HCT116 (cell line): ENCODE data around the gene ERC2. TPM values are rescaled to one million over a fixed set of nuclear protein-coding genes. Genes with fewer than 3 reads are reported as not detected.

Experiments
- ATAC-seq: fragments of 200-7000 bp; cut with Tn5 transposase; 2 replicates; pipeline ENCODE4 v1.9.1; 2020; ENCODE audit warnings: mild to moderate bottlenecking, moderate library complexity
- BruUV-seq: library from RNA; stranded (reverse); fragments of 400-500 nt; replicated peaks from 2 replicates; lab custom pipeline; 2021; lab: Mats Ljungman, UMichigan
- CTCF ChIA-PET: fragments of 300-600 bp; sonication (Branson Sonifier 250); formaldehyde crosslinking; loops from one replicate; lab custom pipeline; 2021; ENCODE audit warnings: antibody characterized with exemption; lab: Charles Lee
- POLR2A ChIA-PET: fragments of 300-600, 350-600 bp; sonication (Branson Sonifier 250); formaldehyde crosslinking; loops from one replicate; lab custom pipeline; 2021; ENCODE audit warnings: antibody characterized with exemption; lab: Charles Lee
- RAD21 ChIA-PET, 2 experiments: fragments of 300-600 bp; sonication (Branson Sonifier 250); formaldehyde crosslinking; loops; one replicate each; lab custom pipeline; 2023; ENCODE audit warnings: low total read pairs in 2 of 2; ENCODE audit not compliant: uncharacterized antibody in 2 of 2, unreplicated experiment in 2 of 2, low non-redundant PET in 1 of 2; lab: Charles Lee
- DNase-seq: peaks from one replicate; pipeline ENCODE4 v3.0.0-alpha.2; 2010; ENCODE audit warnings: low read depth, low spot score
- H2AFZ ChIP-seq: fragments of 200-600 bp; shearing (Covaris generic), sonication (generic); 2 replicates; pipeline ENCODE4 v1.6.1; 2017; ENCODE audit warnings: low read depth, mixed run types, mixed read lengths, antibody characterized with exemption, low read length; ENCODE audit not compliant: poor library complexity, severe bottlenecking
- H3K27ac ChIP-seq: 2 replicates; pipeline ENCODE4 v1.5.1; 2012; ENCODE audit warnings: low read depth, low read length
- H3K27me3 ChIP-seq: fragments of 200-600 bp; sonication (generic); 2 replicates; pipeline ENCODE4 v1.6.1; 2016; ENCODE audit warnings: mixed run types, low read length, mixed read lengths; ENCODE audit not compliant: insufficient read depth
- H3K36me3 ChIP-seq, 2 experiments: fragments of 200-500 bp in 1 of 2; fragments of 200-600 bp in 1 of 2; sonication (Bioruptor generic) in 1 of 2; sonication (generic) in 1 of 2; 2 replicates each; pipeline versions ENCODE4 v1.5.1 to v1.6.1; 2014 to 2016; ENCODE audit warnings: low read length in 2 of 2, inconsistent platforms in 1 of 2, mixed read lengths in 1 of 2, mixed run types in 1 of 2; ENCODE audit not compliant: insufficient read depth in 2 of 2, control insufficient read depth in 1 of 2
- H3K4me1 ChIP-seq, 2 experiments: fragments of 200-600 bp in 1 of 2; sonication (generic) in 1 of 2; 2 replicates each; pipeline versions ENCODE4 v1.5.1 to v1.6.1; 2012 to 2017; ENCODE audit warnings: low read length in 2 of 2, inconsistent platforms in 1 of 2, mild to moderate bottlenecking in 1 of 2, mixed read lengths in 1 of 2, mixed run types in 1 of 2, moderate library complexity in 1 of 2; ENCODE audit not compliant: insufficient read depth in 2 of 2, control insufficient read depth in 1 of 2
- H3K4me2 ChIP-seq: fragments of 200-600 bp; sonication (generic); 2 replicates; pipeline ENCODE4 v1.6.1; 2017; ENCODE audit warnings: mixed run types, low read length, mixed read lengths
- H3K4me3 ChIP-seq, 2 experiments: fragments of 200-600 bp in 1 of 2; sonication (generic) in 1 of 2; replicated peaks in 1 of 2; 2 replicates each; pipeline ENCODE4 v1.5.1; 2011 to 2016; ENCODE audit warnings: low read length in 2 of 2, control low read depth in 1 of 2, low read depth in 1 of 2, mild to moderate bottlenecking in 1 of 2, mixed read lengths in 1 of 2, mixed run types in 1 of 2
- H3K79me2 ChIP-seq: fragments of 200-600 bp; sonication (generic); 2 replicates; pipeline ENCODE4 v1.6.1; 2017; ENCODE audit warnings: mild to moderate bottlenecking, mixed run types, low read length, moderate library complexity, mixed read lengths; ENCODE audit not compliant: insufficient read depth
- H3K9ac ChIP-seq: fragments of 200-600 bp; sonication (generic); 2 replicates; pipeline ENCODE4 v1.6.1; 2016; ENCODE audit warnings: low read length, mixed read lengths
- H3K9me2 ChIP-seq: fragments of 200-600 bp; sonication (generic), shearing (Covaris generic); 2 replicates; pipeline ENCODE4 v1.6.1; 2017; ENCODE audit warnings: mixed run types, mild to moderate bottlenecking, moderate library complexity; ENCODE audit not compliant: insufficient read depth
- H3K9me3 ChIP-seq, 2 experiments: fragments of 200-500 bp in 1 of 2; fragments of 200-600 bp in 1 of 2; sonication (Bioruptor generic) in 1 of 2; sonication (generic) in 1 of 2; 2 replicates each; pipeline ENCODE4 v1.6.1; 2014 to 2017; ENCODE audit warnings: low read length in 2 of 2, mixed read lengths in 2 of 2, inconsistent platforms in 1 of 2, low read depth in 1 of 2, mild to moderate bottlenecking in 1 of 2, mixed run types in 1 of 2, moderate library complexity in 1 of 2; ENCODE audit not compliant: control insufficient read depth in 1 of 2, insufficient read depth in 1 of 2
- H4K20me1 ChIP-seq: fragments of 200-600 bp; sonication (generic), shearing (Covaris generic); 2 replicates; pipeline ENCODE4 v1.6.1; 2017; ENCODE audit warnings: mixed run types, mild to moderate bottlenecking, moderate library complexity; ENCODE audit not compliant: insufficient read depth
- ATF3 ChIP-seq: IDR thresholded peaks from 2 replicates; pipeline ENCODE4 v1.6.1; 2012
- CBX3 ChIP-seq: IDR thresholded peaks from 2 replicates; pipeline ENCODE4 v1.6.1; 2012; ENCODE audit warnings: low read depth
- CEBPB ChIP-seq: IDR thresholded peaks from 2 replicates; pipeline ENCODE4 v1.6.1; 2012; ENCODE audit warnings: low read depth
- CTCF ChIP-seq, 3 experiments: fragments of 200-600 bp in 1 of 3; sonication (generic) in 1 of 3; IDR thresholded peaks in 2 of 3; conservative IDR thresholded peaks in 1 of 3; 2 replicates each; pipeline ENCODE4 v1.5.1; 2012 to 2017; ENCODE audit warnings: low read depth in 2 of 3, low read length in 2 of 3, antibody characterized with exemption in 1 of 3, borderline replicate concordance in 1 of 3, control low read depth in 1 of 3, mild to moderate bottlenecking in 1 of 3, mixed read lengths in 1 of 3, mixed run types in 1 of 3, moderate library complexity in 1 of 3; ENCODE audit not compliant: insufficient read depth in 1 of 3
- EGR1 ChIP-seq: IDR thresholded peaks from 2 replicates; pipeline ENCODE4 v1.6.1; 2012; ENCODE audit warnings: low read depth
- ELF1 ChIP-seq: IDR thresholded peaks from 2 replicates; pipeline ENCODE4 v1.6.1; 2012; ENCODE audit warnings: low read depth, borderline replicate concordance
- EZH2 ChIP-seq: fragments of 200-600 bp; sonication (generic); IDR thresholded peaks from 2 replicates; pipeline ENCODE4 v1.6.1; 2017; ENCODE audit warnings: antibody characterized with exemption, mixed run types
- EZH2phosphoT487 ChIP-seq: fragments of 200-600 bp; IDR thresholded peaks from 2 replicates; pipeline ENCODE4 v1.6.1; 2018; ENCODE audit warnings: antibody characterized with exemption, borderline replicate concordance
- FOSL1 ChIP-seq: IDR thresholded peaks from 2 replicates; pipeline ENCODE4 v1.6.1; 2012; ENCODE audit warnings: low read depth
- JUND ChIP-seq: IDR thresholded peaks from 2 replicates; pipeline ENCODE4 v1.6.1; 2012
- POLR2A ChIP-seq: IDR thresholded peaks from 2 replicates; pipeline ENCODE4 v1.7.0; 2011; ENCODE audit warnings: borderline replicate concordance; ENCODE audit not compliant: insufficient read depth, insufficient read length; ENCODE audit errors: extremely low read depth
- POLR2AphosphoS5 ChIP-seq: IDR thresholded peaks from 2 replicates; pipeline ENCODE4 v1.6.1; 2011; ENCODE audit warnings: mild to moderate bottlenecking, low read depth, low read length, moderate library complexity
- RAD21 ChIP-seq: IDR thresholded peaks from 2 replicates; pipeline ENCODE4 v1.6.1; 2012; ENCODE audit warnings: low read depth, mild to moderate bottlenecking
- SIN3A ChIP-seq: IDR thresholded peaks from 2 replicates; pipeline ENCODE4 v1.6.1; 2012; ENCODE audit warnings: low read depth
- SRF ChIP-seq: IDR thresholded peaks from 2 replicates; pipeline ENCODE4 v1.6.1; 2012; ENCODE audit warnings: low read depth
- TCF7L2 ChIP-seq: IDR thresholded peaks from 2 replicates; pipeline ENCODE4 v1.7.0; 2011; ENCODE audit warnings: borderline replicate concordance, inconsistent platforms; ENCODE audit not compliant: insufficient read depth, insufficient read length; ENCODE audit errors: extremely low read depth
- YY1 ChIP-seq: IDR thresholded peaks from 2 replicates; pipeline ENCODE4 v1.6.1; 2011; ENCODE audit warnings: low read length, low read depth, moderate library complexity, mild to moderate bottlenecking; ENCODE audit not compliant: insufficient replicate concordance; ENCODE audit errors: extremely low read depth
- ZBTB33 ChIP-seq: IDR thresholded peaks from 2 replicates; pipeline ENCODE4 v1.6.1; 2011; ENCODE audit warnings: mild to moderate bottlenecking, low read length, moderate library complexity; ENCODE audit not compliant: insufficient replicate concordance; ENCODE audit errors: extremely low read depth
- intact Hi-C: fragments of 100-400 bp; cut with micrococcal nuclease; formaldehyde crosslinking; loops from 2 replicates; pipeline ENCODE4 v1.10.0; 2022
- total RNA-seq: library from RNA; stranded (reverse); gene quantifications from one replicate; pipeline ENCODE4 v1.2.1, GENCODE V29; 2021; ENCODE audit not compliant: unreplicated experiment

The ERC2 gene
- total RNA-seq, 1 experiment from 2014 or later: not detected

GRCh38 chr3:56126632-56127031, 341.6 kb downstream of the ERC2 start (continued):
- TF ChIP-seq CBX3: no peak

GRCh38 chr3:56125358-56126005, 342.8 kb downstream of the ERC2 start:
- Histone ChIP-seq H3K4me1 (no peaks in the 10 kb centered on the region), H3K9me2 (no peaks in the 10 kb centered on the region), H2AFZ (no peak overlapping the region), H3K9ac (no peak overlapping the region), H3K36me3 (no peaks in the 10 kb centered on the region), H4K20me1 (no peaks in the 10 kb centered on the region), H3K27me3 (no peaks in the 10 kb centered on the region; the same call in 1 of the 2 replicates), H3K4me3 (no peak overlapping the region), H3K9me3 (no peaks in the 10 kb centered on the region), H3K79me2 (no peaks in the 10 kb centered on the region), H3K27ac (no peak overlapping the region), H3K4me2 (no peak overlapping the region)
- BruUV-seq: no TSS peak
- ATAC-seq: no peak
- intact Hi-C loops: no loop called here
- RAD21 ChIA-PET: no interaction called here
- POLR2A ChIA-PET: no interaction called here
- CTCF ChIA-PET: no interaction called here
- no peak for TF ChIP-seq ATF3
- no peak for TF ChIP-seq POLR2AphosphoS5
- TF ChIP-seq TCF7L2: no peak
- TF ChIP-seq EGR1: no peak
- no peak for TF ChIP-seq CBX3
- no peak for TF ChIP-seq EZH2
- TF ChIP-seq POLR2A: no peak
- TF ChIP-seq CEBPB: no peak
- TF ChIP-seq EZH2phosphoT487: no peak
- TF ChIP-seq CTCF (IDR thresholded peaks at IDR 0.05 in 2 of 3, conservative IDR thresholded peaks at IDR 0.05 in 1 of 3; ENCODE audit: borderline replicate concordance in 1 of 3, insufficient read depth in 1 of 3, low read depth in 2 of 3, low read length in 2 of 3): no peak
- no peak for TF ChIP-seq YY1
- no peak for TF ChIP-seq SRF
- no peak for TF ChIP-seq SIN3A
- TF ChIP-seq JUND: no peak
- TF ChIP-seq ELF1: no peak
- no peak for TF ChIP-seq RAD21
- TF ChIP-seq FOSL1: no peak
- no peak for TF ChIP-seq ZBTB33
- no peak for DNase-seq
